Measurements from ENCODE around the gene NPBWR2.

- TF ChIP-seq POLR2AphosphoS5 (IDR thresholded peaks at IDR 0.05) (no peak), CTCF (IDR thresholded peaks at IDR 0.05) (no peak), EP300 (IDR thresholded peaks at IDR 0.05) (no peak)
Measured at GRCh38 chr20:64148581-64148980, 41.2 kb upstream of the NPBWR2 start.
